HepG2 (cell line): ENCODE measurements around the gene SPACA4. TPM values are rescaled to one million over a fixed set of nuclear protein-coding genes. Genes with fewer than 3 reads are reported as not detected.

ENCODE experiments used
- ATF4 ChIP-seq, 2 experiments: fragments of 450-650 bp in 1 of 2; sonication (generic) in 1 of 2; formaldehyde crosslinking; IDR thresholded peaks; 2 replicates each; pipeline versions ENCODE4 v1.5.0 to v1.8.0; 2020 to 2022; ENCODE audit warnings: mild to moderate bottlenecking in 1 of 2, missing genetic modification reagents in 1 of 2
- CENPX ChIP-seq: sonication (generic); formaldehyde crosslinking; IDR thresholded peaks from 2 replicates; pipeline ENCODE4 v1.9.0; 2021; ENCODE audit warnings: mild to moderate bottlenecking, missing genetic modification reagents, moderate library complexity
- ELF3 ChIP-seq: IDR thresholded peaks from 2 replicates; pipeline ENCODE4 v1.6.1; 2016; ENCODE audit warnings: missing genetic modification reagents, missing compliant biosample characterization
- KLF15 ChIP-seq: sonication (generic); formaldehyde crosslinking; IDR thresholded peaks from 2 replicates; pipeline ENCODE4 v1.8.1; 2023; ENCODE audit warnings: borderline replicate concordance, mild to moderate bottlenecking, inconsistent platforms, missing genetic modification reagents, mixed read lengths
- NCOA5 ChIP-seq: sonication (generic); formaldehyde crosslinking; IDR thresholded peaks from 2 replicates; pipeline ENCODE4 v1.4.0; 2020; ENCODE audit warnings: missing genetic modification reagents
- REL ChIP-seq: sonication (generic); formaldehyde crosslinking; conservative IDR thresholded peaks from 2 replicates; pipeline ENCODE4 v1.8.0; 2022; ENCODE audit warnings: mild to moderate bottlenecking, missing genetic modification reagents, moderate library complexity
- RELA ChIP-seq: sonication (generic); formaldehyde crosslinking; IDR thresholded peaks from 2 replicates; pipeline ENCODE4 v1.4.0; 2020; ENCODE audit warnings: missing genetic modification reagents
- SIX1 ChIP-seq: sonication (generic); formaldehyde crosslinking; IDR thresholded peaks from 2 replicates; pipeline ENCODE4 v1.4.0; 2020; ENCODE audit warnings: missing genetic modification reagents, borderline replicate concordance
- ZKSCAN8 ChIP-seq: IDR thresholded peaks from 2 replicates; pipeline ENCODE4 v1.6.1; 2016; ENCODE audit warnings: borderline replicate concordance, missing genetic modification reagents, missing compliant biosample characterization
- ZNF274 ChIP-seq: sonication (generic); formaldehyde crosslinking; IDR thresholded peaks from 2 replicates; pipeline ENCODE4 v1.5.1; 2020; ENCODE audit warnings: mild to moderate bottlenecking, missing genetic modification reagents
- ZNF407 ChIP-seq: sonication (generic); formaldehyde crosslinking; IDR thresholded peaks from one replicate; pipeline ENCODE4 v1.5.1; 2020; ENCODE audit warnings: mild to moderate bottlenecking, missing genetic modification reagents; ENCODE audit errors: not compliant biosample characterization
- ZNF446 ChIP-seq: sonication (generic); formaldehyde crosslinking; IDR thresholded peaks from 2 replicates; pipeline ENCODE4 v1.5.0; 2020; ENCODE audit warnings: mild to moderate bottlenecking, missing genetic modification reagents
- ZNF687 ChIP-seq: sonication (generic); formaldehyde crosslinking; IDR thresholded peaks from 2 replicates; pipeline ENCODE4 v1.5.1; 2020; ENCODE audit warnings: mild to moderate bottlenecking, missing genetic modification reagents, moderate library complexity
- ZNF691 ChIP-seq: sonication (generic); formaldehyde crosslinking; IDR thresholded peaks from 2 replicates; pipeline ENCODE4 v1.4.0; 2020; ENCODE audit warnings: missing genetic modification reagents, low read depth, mild to moderate bottlenecking, borderline replicate concordance
- polyA plus RNA-seq, 8 experiments: library from polyadenylated mRNA; depleted of rRNA in 3 of 8; stranded (reverse) in 7 of 8; unstranded in 1 of 8; fragments of >200 nt; fragmentation: Illumina TruSeq in 4 of 8; extraction: Trizol in 4 of 8; gene quantifications; 2 replicates each; pipeline versions ENCODE4 v1.2.1 to v1.2.3, GENCODE V29; 2011 to 2016; ENCODE audit warnings: low read depth in 4 of 8, missing spikeins in 1 of 8, mixed read lengths in 1 of 8; ENCODE audit not compliant: insufficient read depth in 1 of 8
- total RNA-seq, 5 experiments: library from RNA; depleted of rRNA; stranded (reverse); fragments of >200 nt; fragmentation: Illumina TruSeq; extraction: Trizol; gene quantifications; 2 replicates each; pipeline ENCODE4 v1.2.3, GENCODE V29; 2016; ENCODE audit warnings: low read depth in 1 of 5

Gene SPACA4
- total and polyA plus RNA-seq, 2 of the 13 experiments (the other 11 are each of a cell fraction or from before 2014, with no cell fraction given), result not detected

- TF ChIP-seq ZNF274 (CRISPR knock-in tag) (0 out of 2 replicates have a peak, but pooled peaks have one; percentile 37), SIX1 (CRISPR knock-in tag) (no peak), ELF3 (CRISPR knock-in tag) (peak; percentile 14; the same call in 1 of the 2 replicates), ZNF691 (CRISPR knock-in tag) (peak; percentile 56; the same call in 1 of the 2 replicates), NCOA5 (CRISPR knock-in tag) (no peak), CENPX (CRISPR knock-in tag) (no peak), KLF15 (CRISPR knock-in tag) (no peak), ZKSCAN8 (CRISPR knock-in tag) (0 out of 2 replicates have a peak, but pooled peaks have one; percentile 33), ZNF687 (CRISPR knock-in tag) (peak; percentile 76), ATF4 (CRISPR knock-in tag; IDR thresholded peaks at IDR 0.05) (no peak), RELA (CRISPR knock-in tag) (no peak), ZNF407 (CRISPR knock-in tag) (no peak), REL (CRISPR knock-in tag) (0 out of 2 replicates have a peak, but pooled peaks have one; percentile 35), ZNF446 (CRISPR knock-in tag) (no peak)
Observed at GRCh38 chr19:48646001-48646721, 39.6 kb downstream of the SPACA4 start, which contains the start of gene CA11 (continued).
